ENCODE measurements around the gene ZNF385D.

GRCh38 chr3:21436835-21437234 is 314.2 kb downstream of the ZNF385D start:
- TF ChIP-seq CTCF (IDR thresholded peaks at IDR 0.05) (no peak), POLR2A (IDR thresholded peaks at IDR 0.05) (no peak)
